Endothelial cell of umbilical vein (primary cell): ENCODE measurements around the gene KCNQ2. TPM values are rescaled to one million over a fixed set of nuclear protein-coding genes. Genes with fewer than 3 reads are reported as not detected.

Experiments used
- BruUV-seq: library from RNA; stranded (reverse); fragments of 400-500 nt; replicated peaks from 2 replicates; lab custom pipeline; 2021; lab: Mats Ljungman, UMichigan
- CTCF ChIA-PET: fragments of 300-600, 350-600 bp; sonication (Branson Sonifier 250); formaldehyde crosslinking; loops from one replicate; lab custom pipeline; 2021; ENCODE audit warnings: antibody characterized with exemption, inconsistent platforms; lab: Charles Lee
- POLR2A ChIA-PET: fragments of 300-600, 350-600 bp; sonication (Branson Sonifier 250); formaldehyde crosslinking; loops from one replicate; lab custom pipeline; 2021; ENCODE audit warnings: antibody characterized with exemption, inconsistent platforms; lab: Charles Lee
- DNase-seq: peaks from one replicate; pipeline ENCODE4 v3.0.0-alpha.2; 2011; ENCODE audit warnings: low read depth, low spot score
- FAIRE-seq: peaks from 2 replicates; lab custom pipeline; 2011; peaks lifted over from hg19 to GRCh38; lab: Jason Lieb, UNC
- H2AFZ ChIP-seq: 2 replicates; pipeline ENCODE4 v1.6.0; 2012; ENCODE audit warnings: low read depth, low read length, control low read depth, inconsistent platforms
- H3K27ac ChIP-seq: 2 replicates; pipeline ENCODE4 v1.5.1; 2011; ENCODE audit warnings: low read depth, mild to moderate bottlenecking, control low read depth, low read length, moderate library complexity; ENCODE audit not compliant: insufficient read depth
- H3K27me3 ChIP-seq, 2 experiments: 2 replicates each; pipeline versions ENCODE4 v1.6.0 to v1.6.1; 2011; ENCODE audit warnings: low read length in 2 of 2, mixed read lengths in 1 of 2; ENCODE audit not compliant: control insufficient read depth in 2 of 2, insufficient read depth in 2 of 2
- H3K36me3 ChIP-seq, 2 experiments: 2 replicates in 1 of 2; 3 replicates in 1 of 2; pipeline ENCODE4 v1.5.1; 2011; ENCODE audit warnings: low read length in 2 of 2, mild to moderate bottlenecking in 1 of 2, moderate library complexity in 1 of 2; ENCODE audit not compliant: control insufficient read depth in 2 of 2, insufficient read depth in 2 of 2; ENCODE audit errors: extremely low read depth in 1 of 2
- H3K4me1 ChIP-seq: 3 replicates; pipeline ENCODE4 v1.5.1; 2011; ENCODE audit warnings: mild to moderate bottlenecking, low read length; ENCODE audit not compliant: control insufficient read depth, insufficient read depth; ENCODE audit errors: extremely low read depth
- H3K4me2 ChIP-seq: 2 replicates; pipeline ENCODE4 v1.6.1; 2011; ENCODE audit warnings: low read length, control low read depth, mixed read lengths; ENCODE audit not compliant: insufficient read depth
- H3K4me3 ChIP-seq, 3 experiments: fragments of 200-600 bp in 1 of 3; sonication (generic), shearing (Covaris generic) in 1 of 3; replicated peaks in 1 of 3; 2 replicates each; pipeline ENCODE4 v1.5.1; 2011 to 2016; ENCODE audit warnings: control low read depth in 3 of 3, low read length in 3 of 3, mild to moderate bottlenecking in 2 of 3, inconsistent platforms in 1 of 3, low read depth in 1 of 3, moderate library complexity in 1 of 3; ENCODE audit not compliant: insufficient read depth in 1 of 3
- H3K79me2 ChIP-seq: 2 replicates; pipeline ENCODE4 v1.6.0; 2012; ENCODE audit warnings: low read length, inconsistent platforms; ENCODE audit not compliant: control insufficient read depth, insufficient read depth
- H3K9ac ChIP-seq: replicated peaks from 2 replicates; pipeline ENCODE3; 2011; ENCODE audit warnings: low read length, control low read depth; ENCODE audit not compliant: insufficient read depth; ENCODE audit errors: extremely low read depth
- H3K9me1 ChIP-seq: replicated peaks from 3 replicates; pipeline ENCODE4 v1.6.0; 2011; ENCODE audit warnings: mild to moderate bottlenecking, low read length; ENCODE audit not compliant: control insufficient read depth, insufficient read depth; ENCODE audit errors: extremely low read depth
- H3K9me3 ChIP-seq: replicated peaks from 2 replicates; pipeline ENCODE4 v1.5.1; 2012; ENCODE audit warnings: low read length, inconsistent platforms; ENCODE audit not compliant: control insufficient read depth, insufficient read depth
- H4K20me1 ChIP-seq: replicated peaks from 2 replicates; pipeline ENCODE3; 2011; ENCODE audit warnings: mild to moderate bottlenecking, low read length; ENCODE audit not compliant: control insufficient read depth, insufficient read depth; ENCODE audit errors: extremely low read depth
- CTCF ChIP-seq, 2 donors: IDR thresholded peaks; 1 replicate in 1 of 2; 2 replicates in 1 of 2; pipeline ENCODE4 v1.5.1; 2011; ENCODE audit warnings: low read length in 2 of 2, mild to moderate bottlenecking in 2 of 2, moderate library complexity in 2 of 2, control low read depth in 1 of 2, inconsistent platforms in 1 of 2, low read depth in 1 of 2; ENCODE audit not compliant: insufficient read depth in 1 of 2; ENCODE audit errors: extremely low read depth in 1 of 2
- EZH2 ChIP-seq: IDR thresholded peaks from 2 replicates; pipeline ENCODE4 v1.6.1; 2012; ENCODE audit warnings: borderline replicate concordance, low read depth, mild to moderate bottlenecking, moderate library complexity, low read length, inconsistent platforms; ENCODE audit not compliant: severe bottlenecking
- FOS ChIP-seq: IDR thresholded peaks from 2 replicates; pipeline ENCODE4 v1.6.1; 2011; ENCODE audit warnings: mild to moderate bottlenecking, low read length, moderate library complexity, borderline replicate concordance; ENCODE audit not compliant: insufficient read depth
- GATA2 ChIP-seq: IDR thresholded peaks from 2 replicates; pipeline ENCODE4 v1.7.0; 2011; ENCODE audit warnings: low read depth, mild to moderate bottlenecking, moderate library complexity, mixed read lengths, low read length; ENCODE audit not compliant: insufficient read length, insufficient read depth
- JUN ChIP-seq: IDR thresholded peaks from 2 replicates; pipeline ENCODE4 v1.6.1; 2011; ENCODE audit warnings: borderline replicate concordance, low read depth; ENCODE audit not compliant: insufficient read length, insufficient read depth
- MAX ChIP-seq: IDR thresholded peaks from 2 replicates; pipeline ENCODE4 v1.6.1; 2011; ENCODE audit not compliant: insufficient read depth, insufficient read length
- MYC ChIP-seq: IDR thresholded peaks from one replicate; pipeline ENCODE4 v1.6.1; 2011; ENCODE audit warnings: mild to moderate bottlenecking, low read depth, low read length
- POLR2A ChIP-seq: IDR thresholded peaks from 2 replicates; pipeline ENCODE4 v1.6.1; 2012; ENCODE audit warnings: low read depth, mild to moderate bottlenecking, control low read depth, low read length
- POLR2AphosphoS5 ChIP-seq: IDR thresholded peaks from 2 replicates; pipeline ENCODE4 v1.6.1; 2012; ENCODE audit warnings: low read depth, mild to moderate bottlenecking, control low read depth, low read length, moderate library complexity; ENCODE audit not compliant: insufficient read depth
- dilution Hi-C: fragments of 300-500 bp; cut with MboI; formaldehyde crosslinking; loops from one replicate; pipeline ENCODE4 v1.15.0; 2019; ENCODE audit warnings: low sequenced_read_pairs; ENCODE audit not compliant: extremely low pct_ligation_motif_present
- intact Hi-C: fragments of 100-400 bp; cut with micrococcal nuclease; formaldehyde crosslinking; loops from one replicate; pipeline ENCODE4 v1.10.0; 2022
- polyA plus RNA-seq, 4 experiments: library from polyadenylated mRNA; depleted of rRNA in 3 of 4; stranded (reverse) in 3 of 4; unstranded in 1 of 4; fragments of >200 nt; gene quantifications; 2 replicates each; pipeline versions ENCODE4 v1.2.1 to v1.2.3, GENCODE V29; 2011 to 2012; ENCODE audit warnings: missing spikeins in 1 of 4
- total RNA-seq: library from RNA; stranded (reverse); gene quantifications from 2 replicates; pipeline ENCODE4 v1.2.3, GENCODE V29; 2021

The KCNQ2 gene
- total and polyA plus RNA-seq, 2 donors (not counting 3 experiments of a cell fraction or from before 2014, with no cell fraction given), result not detected

GRCh38 chr20:63448031-63448430, 24.4 kb downstream of the KCNQ2 start:
- no peaks in the 10 kb centered on the region for H4K20me1 ChIP-seq
- H3K9me1 ChIP-seq, result no peaks in the 10 kb centered on the region
- no peak for TF ChIP-seq JUN
- TF ChIP-seq POLR2AphosphoS5, result no peak
- no peak for TF ChIP-seq GATA2
- TF ChIP-seq CTCF (IDR thresholded peaks at IDR 0.05; ENCODE audit: extremely low read depth in 1 of 2, insufficient read depth in 1 of 2, low read depth in 1 of 2, low read length in 2 of 2), result no peak
- TF ChIP-seq FOS, result no peak
- no peak for TF ChIP-seq MAX
- no peak for TF ChIP-seq MYC
- TF ChIP-seq EZH2, result no peak
- TF ChIP-seq POLR2A, result no peak
- H3K27ac ChIP-seq, result no peak overlapping the region
- H3K4me3 ChIP-seq, result no peak overlapping the region
- dilution Hi-C loops (no loop called here), intact Hi-C loops (no loop called here)
- ChIA-PET CTCF (no interaction called here), POLR2A (no interaction called here)
- H3K27me3 ChIP-seq, result no peaks in the 10 kb centered on the region
- no peak for DNase-seq
- no peaks in the 10 kb centered on the region for H3K4me1 ChIP-seq
- H2AFZ ChIP-seq, result no peak overlapping the region
- no peaks in the 10 kb centered on the region for H3K79me2 ChIP-seq
- H3K4me2 ChIP-seq, result no peak overlapping the region
- FAIRE-seq, result no peak
- H3K9ac ChIP-seq, result no peak overlapping the region
- BruUV-seq, result no TSS peak
- no peaks in the 10 kb centered on the region for H3K36me3 ChIP-seq
- no peaks in the 10 kb centered on the region for H3K9me3 ChIP-seq
